HEK293 (cell line): Measurements from ENCODE around the gene ANP32A.

ENCODE experiments used
- HOXC10 ChIP-seq: sonication (generic); formaldehyde crosslinking; IDR thresholded peaks from 2 replicates; pipeline ENCODE4 v1.8.1; 2023; ENCODE audit warnings: mild to moderate bottlenecking, missing genetic modification reagents
- KLF10 ChIP-seq: fragments of 450-650 bp; IDR thresholded peaks from 2 replicates; pipeline ENCODE4 v1.5.1; 2018; ENCODE audit warnings: missing biosample characterization, mild to moderate bottlenecking, missing genetic modification characterization
- KLF7 ChIP-seq: fragments of 450-650 bp; formaldehyde crosslinking; IDR thresholded peaks from 2 replicates; pipeline ENCODE4 v1.5.1; 2016; ENCODE audit warnings: missing biosample characterization, missing genetic modification characterization, borderline replicate concordance
- SP3 ChIP-seq: fragments of 450-650 bp; formaldehyde crosslinking; IDR thresholded peaks from 2 replicates; pipeline ENCODE4 v1.5.1; 2016; ENCODE audit warnings: missing biosample characterization, missing genetic modification characterization
- ZBTB8A ChIP-seq: fragments of 450-650 bp; formaldehyde crosslinking; IDR thresholded peaks from 2 replicates; pipeline ENCODE4 v1.5.1; 2016; ENCODE audit warnings: missing biosample characterization, missing genetic modification characterization
- ZIC2 ChIP-seq: fragments of 450-650 bp; formaldehyde crosslinking; IDR thresholded peaks from 2 replicates; pipeline ENCODE4 v1.5.1; 2016; ENCODE audit warnings: missing biosample characterization, missing genetic modification characterization
- ZNF10 ChIP-seq: fragments of 450-650 bp; formaldehyde crosslinking; IDR thresholded peaks from 2 replicates; pipeline ENCODE4 v1.5.1; 2017; ENCODE audit warnings: missing biosample characterization, missing genetic modification characterization
- ZNF114 ChIP-seq: fragments of 450-650 bp; formaldehyde crosslinking; IDR thresholded peaks from 2 replicates; pipeline ENCODE4 v1.5.0; 2017; ENCODE audit warnings: missing biosample characterization, missing genetic modification characterization
- ZNF121 ChIP-seq: fragments of 450-650 bp; formaldehyde crosslinking; IDR thresholded peaks from 2 replicates; pipeline ENCODE4 v1.5.1; 2016; ENCODE audit warnings: missing biosample characterization, missing genetic modification characterization
- ZNF133 ChIP-seq: fragments of 450-650 bp; formaldehyde crosslinking; IDR thresholded peaks from 2 replicates; pipeline ENCODE4 v1.5.1; 2016; ENCODE audit warnings: missing biosample characterization, missing genetic modification characterization
- ZNF146 ChIP-seq: fragments of 450-650 bp; formaldehyde crosslinking; IDR thresholded peaks from 2 replicates; pipeline ENCODE4 v1.5.1; 2016; ENCODE audit warnings: missing biosample characterization, missing genetic modification characterization
- ZNF157 ChIP-seq: fragments of 450-650 bp; formaldehyde crosslinking; IDR thresholded peaks from 2 replicates; pipeline ENCODE4 v1.5.1; 2016; ENCODE audit warnings: missing biosample characterization, missing genetic modification characterization
- ZNF174 ChIP-seq: fragments of 450-650 bp; formaldehyde crosslinking; IDR thresholded peaks from 2 replicates; pipeline ENCODE4 v1.5.0; 2017; ENCODE audit warnings: missing biosample characterization, mild to moderate bottlenecking, missing genetic modification characterization
- ZNF202 ChIP-seq: fragments of 450-650 bp; formaldehyde crosslinking; IDR thresholded peaks from 2 replicates; pipeline ENCODE4 v1.5.1; 2016; ENCODE audit warnings: missing biosample characterization, missing genetic modification characterization, borderline replicate concordance
- ZNF302 ChIP-seq: fragments of 450-650 bp; formaldehyde crosslinking; IDR thresholded peaks from 2 replicates; pipeline ENCODE4 v1.5.1; 2016; ENCODE audit warnings: missing biosample characterization, missing genetic modification characterization, low read depth
- ZNF354C ChIP-seq: fragments of 450-650 bp; formaldehyde crosslinking; IDR thresholded peaks from 2 replicates; pipeline ENCODE4 v1.5.1; 2016; ENCODE audit warnings: missing biosample characterization, missing genetic modification characterization, low read depth, borderline replicate concordance
- ZNF423 ChIP-seq: fragments of 450-650 bp; formaldehyde crosslinking; IDR thresholded peaks from 2 replicates; pipeline ENCODE4 v1.5.1; 2016; ENCODE audit warnings: missing biosample characterization, missing genetic modification characterization
- ZNF426 ChIP-seq: fragments of 450-650 bp; formaldehyde crosslinking; IDR thresholded peaks from 2 replicates; pipeline ENCODE4 v1.5.1; 2017; ENCODE audit warnings: missing biosample characterization, missing genetic modification characterization, mild to moderate bottlenecking, inconsistent platforms, moderate library complexity
- ZNF473 ChIP-seq: fragments of 450-650 bp; formaldehyde crosslinking; IDR thresholded peaks from 2 replicates; pipeline ENCODE4 v1.5.1; 2017; ENCODE audit warnings: missing biosample characterization, missing genetic modification characterization
- ZNF530 ChIP-seq: fragments of 450-650 bp; formaldehyde crosslinking; IDR thresholded peaks from 2 replicates; pipeline ENCODE4 v1.5.1; 2016; ENCODE audit warnings: low read depth, missing biosample characterization, missing genetic modification characterization
- ZNF544 ChIP-seq: fragments of 450-650 bp; formaldehyde crosslinking; IDR thresholded peaks from 2 replicates; pipeline ENCODE4 v1.5.0; 2017; ENCODE audit warnings: missing biosample characterization, missing genetic modification characterization
- ZNF560 ChIP-seq: fragments of 450-650 bp; formaldehyde crosslinking; IDR thresholded peaks from 2 replicates; pipeline ENCODE4 v1.5.1; 2017; ENCODE audit warnings: missing biosample characterization, missing genetic modification characterization, borderline replicate concordance
- ZNF654 ChIP-seq: fragments of 450-650 bp; formaldehyde crosslinking; IDR thresholded peaks from 2 replicates; pipeline ENCODE4 v1.5.1; 2016; ENCODE audit warnings: low read depth, missing biosample characterization, missing genetic modification characterization
- ZNF747 ChIP-seq: fragments of 450-650 bp; formaldehyde crosslinking; IDR thresholded peaks from 2 replicates; pipeline ENCODE4 v1.5.1; 2016; ENCODE audit warnings: missing biosample characterization, missing genetic modification characterization
- ZNF768 ChIP-seq: fragments of 450-650 bp; formaldehyde crosslinking; IDR thresholded peaks from 2 replicates; pipeline ENCODE4 v1.5.1; 2018; ENCODE audit warnings: missing biosample characterization, mild to moderate bottlenecking, missing genetic modification characterization
- ZNF791 ChIP-seq: fragments of 450-650 bp; formaldehyde crosslinking; IDR thresholded peaks from 2 replicates; pipeline ENCODE4 v1.5.1; 2016; ENCODE audit warnings: missing biosample characterization, missing genetic modification characterization
- ZNF837 ChIP-seq: fragments of 450-650 bp; formaldehyde crosslinking; IDR thresholded peaks from 2 replicates; pipeline ENCODE4 v1.5.1; 2016; ENCODE audit warnings: missing biosample characterization, missing genetic modification characterization
- TF ChIP-seq, protein P1 (sequence below): fragments of 450-650 bp; formaldehyde crosslinking; IDR thresholded peaks from 2 replicates; pipeline ENCODE4; 2016; ENCODE audit warnings: missing biosample characterization, missing genetic modification characterization
- TF ChIP-seq, protein P2 (sequence below): fragments of 450-650 bp; formaldehyde crosslinking; IDR thresholded peaks from 2 replicates; pipeline ENCODE4 v1.5.1; 2016; ENCODE audit warnings: missing biosample characterization, missing genetic modification characterization
- TF ChIP-seq, protein P3 (sequence below): fragments of 450-650 bp; formaldehyde crosslinking; IDR thresholded peaks from 2 replicates; pipeline ENCODE4 v1.5.1; 2016; ENCODE audit warnings: missing biosample characterization, missing genetic modification characterization, low read depth
- TF ChIP-seq, protein P4 (sequence below): fragments of 450-650 bp; formaldehyde crosslinking; IDR thresholded peaks from 2 replicates; pipeline ENCODE4 v1.5.1; 2017; ENCODE audit warnings: missing biosample characterization, missing genetic modification characterization
- TF ChIP-seq, protein P5 (sequence below): fragments of 450-650 bp; formaldehyde crosslinking; IDR thresholded peaks from 2 replicates; pipeline ENCODE4 v1.5.1; 2016; ENCODE audit warnings: missing biosample characterization, missing genetic modification characterization

ANP32A gene

DNA sequence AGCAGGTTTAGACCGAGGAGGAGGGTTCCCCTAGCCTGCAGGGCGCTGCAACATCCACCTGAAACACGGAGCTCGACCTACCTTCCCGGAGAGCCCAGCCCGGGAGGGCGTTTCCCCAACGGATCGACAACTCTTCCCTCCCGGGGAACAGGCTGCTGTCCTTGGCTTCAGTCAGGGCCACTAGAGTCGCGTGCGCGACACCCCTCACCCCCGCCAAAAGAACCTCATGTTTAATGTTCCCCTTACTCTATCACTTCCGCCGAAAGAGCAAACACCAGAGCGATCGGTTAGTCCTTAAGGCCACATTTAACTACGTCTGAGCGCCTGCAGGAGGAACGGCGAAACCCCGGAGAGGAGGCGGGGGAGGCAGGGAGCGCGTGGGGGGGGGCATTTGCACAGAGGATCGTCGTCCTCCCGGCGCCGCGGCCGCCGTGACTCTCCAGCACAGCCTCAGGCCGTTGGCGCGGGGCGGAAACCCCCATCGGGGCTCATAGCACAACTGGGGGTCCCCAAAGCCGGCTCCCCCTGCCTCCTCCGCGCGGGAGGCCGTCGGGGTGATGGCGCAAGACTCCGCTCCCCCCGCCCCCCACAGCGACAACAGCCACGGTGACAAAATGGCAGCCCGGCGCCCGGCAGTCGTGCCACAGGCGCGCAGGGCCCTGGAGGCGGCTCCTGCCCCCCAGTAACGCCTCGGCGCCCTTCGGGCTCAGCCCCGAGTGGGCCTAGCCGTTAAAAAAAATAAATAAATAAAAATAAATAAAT lies 3.2 kb downstream of the ANP32A start (continued):
- TF ChIP-seq, protein P1, sequence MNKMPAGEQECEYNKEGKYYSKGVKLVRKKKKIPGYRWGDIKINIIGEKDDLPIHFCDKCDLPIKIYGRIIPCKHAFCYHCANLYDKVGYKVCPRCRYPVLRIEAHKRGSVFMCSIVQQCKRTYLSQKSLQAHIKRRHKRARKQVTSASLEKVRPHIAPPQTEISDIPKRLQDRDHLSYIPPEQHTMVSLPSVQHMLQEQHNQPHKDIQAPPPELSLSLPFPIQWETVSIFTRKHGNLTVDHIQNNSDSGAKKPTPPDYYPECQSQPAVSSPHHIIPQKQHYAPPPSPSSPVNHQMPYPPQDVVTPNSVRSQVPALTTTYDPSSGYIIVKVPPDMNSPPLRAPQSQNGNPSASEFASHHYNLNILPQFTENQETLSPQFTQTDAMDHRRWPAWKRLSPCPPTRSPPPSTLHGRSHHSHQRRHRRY (tag by site-specific recombination): no peak
- TF ChIP-seq ZNF354C (tag by site-specific recombination) (no peak), ZNF146 (tag by site-specific recombination) (peak; percentile 14; the same call in 1 of the 2 replicates), ZNF473 (tag by site-specific recombination) (no peak), ZNF544 (tag by site-specific recombination) (no peak), ZNF560 (tag by site-specific recombination) (no peak), ZNF302 (tag by site-specific recombination) (no peak), ZNF426 (tag by site-specific recombination) (no peak), ZNF10 (tag by site-specific recombination) (no peak), ZNF530 (no peak), ZNF174 (tag by site-specific recombination) (no peak), KLF10 (tag by site-specific recombination) (no peak), ZBTB8A (tag by site-specific recombination) (peak; percentile 99), ZNF202 (tag by site-specific recombination) (no peak), ZNF768 (no peak), SP3 (tag by site-specific recombination) (no peak; the same call in 1 of the 2 replicates), ZNF114 (tag by site-specific recombination) (no peak), HOXC10 (CRISPR knock-in tag) (no peak), ZIC2 (tag by site-specific recombination) (peak; percentile 90), ZNF157 (no peak), ZNF121 (no peak), ZNF423 (peak; percentile 64), KLF7 (tag by site-specific recombination) (no peak), ZNF747 (no peak), ZNF837 (tag by site-specific recombination) (no peak), ZNF133 (tag by site-specific recombination) (no peak), ZNF791 (no peak), ZNF654 (tag by site-specific recombination) (no peak)
- TF ChIP-seq, protein P2, sequence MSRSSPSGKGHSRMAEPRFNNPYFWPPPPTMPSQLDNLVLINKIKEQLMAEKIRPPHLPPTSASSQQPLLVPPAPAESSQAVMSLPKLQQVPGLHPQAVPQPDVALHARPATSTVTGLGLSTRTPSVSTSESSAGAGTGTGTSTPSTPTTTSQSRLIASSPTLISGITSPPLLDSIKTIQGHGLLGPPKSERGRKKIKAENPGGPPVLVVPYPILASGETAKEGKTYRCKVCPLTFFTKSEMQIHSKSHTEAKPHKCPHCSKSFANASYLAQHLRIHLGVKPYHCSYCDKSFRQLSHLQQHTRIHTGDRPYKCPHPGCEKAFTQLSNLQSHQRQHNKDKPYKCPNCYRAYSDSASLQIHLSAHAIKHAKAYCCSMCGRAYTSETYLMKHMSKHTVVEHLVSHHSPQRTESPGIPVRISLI: no peak
- TF ChIP-seq, protein P3, sequence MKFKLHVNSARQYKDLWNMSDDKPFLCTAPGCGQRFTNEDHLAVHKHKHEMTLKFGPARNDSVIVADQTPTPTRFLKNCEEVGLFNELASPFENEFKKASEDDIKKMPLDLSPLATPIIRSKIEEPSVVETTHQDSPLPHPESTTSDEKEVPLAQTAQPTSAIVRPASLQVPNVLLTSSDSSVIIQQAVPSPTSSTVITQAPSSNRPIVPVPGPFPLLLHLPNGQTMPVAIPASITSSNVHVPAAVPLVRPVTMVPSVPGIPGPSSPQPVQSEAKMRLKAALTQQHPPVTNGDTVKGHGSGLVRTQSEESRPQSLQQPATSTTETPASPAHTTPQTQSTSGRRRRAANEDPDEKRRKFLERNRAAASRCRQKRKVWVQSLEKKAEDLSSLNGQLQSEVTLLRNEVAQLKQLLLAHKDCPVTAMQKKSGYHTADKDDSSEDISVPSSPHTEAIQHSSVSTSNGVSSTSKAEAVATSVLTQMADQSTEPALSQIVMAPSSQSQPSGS: no peak
- TF ChIP-seq, protein P4, sequence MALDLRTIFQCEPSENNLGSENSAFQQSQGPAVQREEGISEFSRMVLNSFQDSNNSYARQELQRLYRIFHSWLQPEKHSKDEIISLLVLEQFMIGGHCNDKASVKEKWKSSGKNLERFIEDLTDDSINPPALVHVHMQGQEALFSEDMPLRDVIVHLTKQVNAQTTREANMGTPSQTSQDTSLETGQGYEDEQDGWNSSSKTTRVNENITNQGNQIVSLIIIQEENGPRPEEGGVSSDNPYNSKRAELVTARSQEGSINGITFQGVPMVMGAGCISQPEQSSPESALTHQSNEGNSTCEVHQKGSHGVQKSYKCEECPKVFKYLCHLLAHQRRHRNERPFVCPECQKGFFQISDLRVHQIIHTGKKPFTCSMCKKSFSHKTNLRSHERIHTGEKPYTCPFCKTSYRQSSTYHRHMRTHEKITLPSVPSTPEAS (tag by site-specific recombination): no peak
- TF ChIP-seq, protein P5, sequence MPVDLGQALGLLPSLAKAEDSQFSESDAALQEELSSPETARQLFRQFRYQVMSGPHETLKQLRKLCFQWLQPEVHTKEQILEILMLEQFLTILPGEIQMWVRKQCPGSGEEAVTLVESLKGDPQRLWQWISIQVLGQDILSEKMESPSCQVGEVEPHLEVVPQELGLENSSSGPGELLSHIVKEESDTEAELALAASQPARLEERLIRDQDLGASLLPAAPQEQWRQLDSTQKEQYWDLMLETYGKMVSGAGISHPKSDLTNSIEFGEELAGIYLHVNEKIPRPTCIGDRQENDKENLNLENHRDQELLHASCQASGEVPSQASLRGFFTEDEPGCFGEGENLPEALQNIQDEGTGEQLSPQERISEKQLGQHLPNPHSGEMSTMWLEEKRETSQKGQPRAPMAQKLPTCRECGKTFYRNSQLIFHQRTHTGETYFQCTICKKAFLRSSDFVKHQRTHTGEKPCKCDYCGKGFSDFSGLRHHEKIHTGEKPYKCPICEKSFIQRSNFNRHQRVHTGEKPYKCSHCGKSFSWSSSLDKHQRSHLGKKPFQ (tag by site-specific recombination): no peak
